ENCODE data around the gene MAP3K14.

GRCh38 chr17:45293413-45294211 is 23.2 kb downstream of the MAP3K14 start:
- TF ChIP-seq CTCF (IDR thresholded peaks at IDR 0.05; ENCODE audit: low read depth, low read length, missing input control) (no peak), TAF1 (conservative IDR thresholded peaks at IDR 0.05) (no peak), GABPA (IDR thresholded peaks at IDR 0.05 in 1 of 2, conservative IDR thresholded peaks at IDR 0.05 in 1 of 2) (peak in 1 of 2 donors; percentile 63), ATF3 (IDR thresholded peaks at IDR 0.05) (peak; percentile 81), JUND (IDR thresholded peaks at IDR 0.05) (peak; percentile 82 to 95), MAX (IDR thresholded peaks at IDR 0.05) (peak; percentile 93), REST (IDR thresholded peaks at IDR 0.05) (peak; percentile 70), RAD21 (IDR thresholded peaks at IDR 0.05) (peak; percentile 54 to 64), EGR1 (IDR thresholded peaks at IDR 0.05; ENCODE audit: low read depth in 2 of 2) (peak in 1 of 2 donors; percentile 84)

Data from liver (tissue), 3 donors.